Activated CD4-positive, alpha-beta T cell treated with anti-CD3 and anti-CD28 coated beads, Interleukin-2, Interleukin-4, amounts not matched to agents 100 ng/mL and 50 ng/mL, durations not matched to agents 16 hours and 8 hours (primary cell): ENCODE data around the gene AAMP.

Experiments used
- DNase-seq: peaks from one replicate; pipeline ENCODE4 v3.0.0-alpha.2; 2020; ENCODE audit warnings: low spot score

AAMP gene

GRCh38 chr2:218221000-218221399 lies 48.9 kb downstream of the AAMP start:
- no peak for DNase-seq

GRCh38 chr2:218219934-218220333 lies 50.0 kb downstream of the AAMP start:
- peak; percentile 25 for DNase-seq

GRCh38 chr2:218218268-218219185 lies 51.4 kb downstream of the AAMP start:
- DNase-seq, result peak; percentile 69

- DNase-seq, result peak; percentile 64
These were observed 52.3 kb downstream of the AAMP start for GRCh38 chr2:218217360-218218267.

GRCh38 chr2:218216674-218217359 lies 53.1 kb downstream of the AAMP start, which contains the start of gene ARPC2:
Gene ARPC2 (plus strand): TSS chr2:218217189. CDS start chr2:218217471, 282 bp downstream.
- peak; percentile 95 for DNase-seq

GRCh38 chr2:218216336-218216673 lies 53.6 kb downstream of the AAMP start:
- DNase-seq, result no peak
